ENCODE results near the gene WDR88. TPM values are rescaled to one million over a fixed set of nuclear protein-coding genes. Genes with fewer than 3 reads are reported as not detected.

The WDR88 gene
- polyA plus RNA-seq, 1 donor from 2014 or later: 0.35 TPM

DNA sequence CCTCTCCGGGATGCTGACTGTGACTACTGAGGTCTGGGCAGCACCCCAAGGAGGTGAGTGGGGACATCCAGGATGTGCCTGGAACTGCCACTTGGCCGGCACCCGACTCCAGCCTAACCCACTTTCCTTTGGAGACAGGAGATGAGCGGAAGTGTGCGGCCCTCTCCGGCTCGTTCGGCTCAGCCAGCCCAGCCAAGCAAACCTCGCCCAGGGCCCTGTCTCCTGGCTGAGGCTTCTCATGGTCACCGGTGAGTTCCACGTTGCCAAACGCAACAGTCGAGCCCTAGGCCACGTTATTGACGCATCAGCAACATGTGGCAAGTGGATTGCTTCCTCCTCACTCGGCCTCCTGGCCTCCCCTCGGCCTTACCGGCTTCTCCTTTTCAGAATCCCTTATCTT, 88.2 kb downstream of the WDR88 start:
- no peaks in the 10 kb centered on the region for H3K79me2 ChIP-seq (replicated peaks; ENCODE audit: insufficient read depth, low read length)
- no peaks in the 10 kb centered on the region for H3K9me2 ChIP-seq (ENCODE audit: insufficient read depth, low read length)
- no peaks in the 10 kb centered on the region for H4K20me1 ChIP-seq (ENCODE audit: insufficient read depth)
- H3K27me3 ChIP-seq (ENCODE audit: insufficient read depth, low read depth, low read length): peaks cover 15% of the 10 kb centered on the region
- no peak overlapping the region for H3K9ac ChIP-seq (ENCODE audit: low read length)
- H2AFZ ChIP-seq (ENCODE audit: low read depth, low read length): no peak overlapping the region
- H3K36me3 ChIP-seq (ENCODE audit: insufficient read depth, low read length): no peaks in the 10 kb centered on the region
- no peak overlapping the region for H3K27ac ChIP-seq (ENCODE audit: low read length)
- TF ChIP-seq, protein P1, sequence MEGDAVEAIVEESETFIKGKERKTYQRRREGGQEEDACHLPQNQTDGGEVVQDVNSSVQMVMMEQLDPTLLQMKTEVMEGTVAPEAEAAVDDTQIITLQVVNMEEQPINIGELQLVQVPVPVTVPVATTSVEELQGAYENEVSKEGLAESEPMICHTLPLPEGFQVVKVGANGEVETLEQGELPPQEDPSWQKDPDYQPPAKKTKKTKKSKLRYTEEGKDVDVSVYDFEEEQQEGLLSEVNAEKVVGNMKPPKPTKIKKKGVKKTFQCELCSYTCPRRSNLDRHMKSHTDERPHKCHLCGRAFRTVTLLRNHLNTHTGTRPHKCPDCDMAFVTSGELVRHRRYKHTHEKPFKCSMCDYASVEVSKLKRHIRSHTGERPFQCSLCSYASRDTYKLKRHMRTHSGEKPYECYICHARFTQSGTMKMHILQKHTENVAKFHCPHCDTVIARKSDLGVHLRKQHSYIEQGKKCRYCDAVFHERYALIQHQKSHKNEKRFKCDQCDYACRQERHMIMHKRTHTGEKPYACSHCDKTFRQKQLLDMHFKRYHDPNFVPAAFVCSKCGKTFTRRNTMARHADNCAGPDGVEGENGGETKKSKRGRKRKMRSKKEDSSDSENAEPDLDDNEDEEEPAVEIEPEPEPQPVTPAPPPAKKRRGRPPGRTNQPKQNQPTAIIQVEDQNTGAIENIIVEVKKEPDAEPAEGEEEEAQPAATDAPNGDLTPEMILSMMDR (IDR thresholded peaks at IDR 0.05; ENCODE audit: poor library complexity, severe bottlenecking): no peak
- TF ChIP-seq EZH2 (IDR thresholded peaks at IDR 0.05; ENCODE audit: borderline replicate concordance, insufficient read depth, low read length, poor library complexity, severe bottlenecking) (no peak), RAD21 (conservative IDR thresholded peaks at IDR 0.05) (no peak), SMC3 (conservative IDR thresholded peaks at IDR 0.05; ENCODE audit: poor library complexity) (no peak), EP300 (conservative IDR thresholded peaks at IDR 0.05; ENCODE audit: poor library complexity, severe bottlenecking) (no peak), MXI1 (conservative IDR thresholded peaks at IDR 0.05; ENCODE audit: poor library complexity, severe bottlenecking) (no peak), TAF1 (IDR thresholded peaks at IDR 0.05; ENCODE audit: low read depth) (no peak), POLR2AphosphoS5 (IDR thresholded peaks at IDR 0.05) (no peak)
- TF ChIP-seq, protein P2, sequence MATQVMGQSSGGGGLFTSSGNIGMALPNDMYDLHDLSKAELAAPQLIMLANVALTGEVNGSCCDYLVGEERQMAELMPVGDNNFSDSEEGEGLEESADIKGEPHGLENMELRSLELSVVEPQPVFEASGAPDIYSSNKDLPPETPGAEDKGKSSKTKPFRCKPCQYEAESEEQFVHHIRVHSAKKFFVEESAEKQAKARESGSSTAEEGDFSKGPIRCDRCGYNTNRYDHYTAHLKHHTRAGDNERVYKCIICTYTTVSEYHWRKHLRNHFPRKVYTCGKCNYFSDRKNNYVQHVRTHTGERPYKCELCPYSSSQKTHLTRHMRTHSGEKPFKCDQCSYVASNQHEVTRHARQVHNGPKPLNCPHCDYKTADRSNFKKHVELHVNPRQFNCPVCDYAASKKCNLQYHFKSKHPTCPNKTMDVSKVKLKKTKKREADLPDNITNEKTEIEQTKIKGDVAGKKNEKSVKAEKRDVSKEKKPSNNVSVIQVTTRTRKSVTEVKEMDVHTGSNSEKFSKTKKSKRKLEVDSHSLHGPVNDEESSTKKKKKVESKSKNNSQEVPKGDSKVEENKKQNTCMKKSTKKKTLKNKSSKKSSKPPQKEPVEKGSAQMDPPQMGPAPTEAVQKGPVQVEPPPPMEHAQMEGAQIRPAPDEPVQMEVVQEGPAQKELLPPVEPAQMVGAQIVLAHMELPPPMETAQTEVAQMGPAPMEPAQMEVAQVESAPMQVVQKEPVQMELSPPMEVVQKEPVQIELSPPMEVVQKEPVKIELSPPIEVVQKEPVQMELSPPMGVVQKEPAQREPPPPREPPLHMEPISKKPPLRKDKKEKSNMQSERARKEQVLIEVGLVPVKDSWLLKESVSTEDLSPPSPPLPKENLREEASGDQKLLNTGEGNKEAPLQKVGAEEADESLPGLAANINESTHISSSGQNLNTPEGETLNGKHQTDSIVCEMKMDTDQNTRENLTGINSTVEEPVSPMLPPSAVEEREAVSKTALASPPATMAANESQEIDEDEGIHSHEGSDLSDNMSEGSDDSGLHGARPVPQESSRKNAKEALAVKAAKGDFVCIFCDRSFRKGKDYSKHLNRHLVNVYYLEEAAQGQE (IDR thresholded peaks at IDR 0.05; ENCODE audit: borderline replicate concordance): no peak
- no peak overlapping the region for H3K4me2 ChIP-seq (ENCODE audit: low read length)
- no peaks in the 10 kb centered on the region for H3K9me3 ChIP-seq (ENCODE audit: low read length)
- H3K4me3 ChIP-seq (ENCODE audit: low read length): no peak overlapping the region
- H3F3A ChIP-seq (ENCODE audit: insufficient read depth, low read length, poor library complexity, severe bottlenecking): no peaks in the 10 kb centered on the region

GRCh38 chr19:33220735-33221134, 88.8 kb downstream of the WDR88 start:
- Histone ChIP-seq H3K9me3 (ENCODE audit: low read length) (no peaks in the 10 kb centered on the region), H3K4me2 (ENCODE audit: low read length) (no peak overlapping the region), H3K27ac (ENCODE audit: low read length) (no peak overlapping the region), H3K9me2 (ENCODE audit: insufficient read depth, low read length) (no peaks in the 10 kb centered on the region), H2AFZ (ENCODE audit: low read depth, low read length) (no peak overlapping the region), H4K20me1 (ENCODE audit: insufficient read depth) (no peaks in the 10 kb centered on the region), H3F3A (ENCODE audit: insufficient read depth, low read length, poor library complexity, severe bottlenecking) (no peaks in the 10 kb centered on the region), H3K79me2 (replicated peaks; ENCODE audit: insufficient read depth, low read length) (no peaks in the 10 kb centered on the region), H3K4me3 (ENCODE audit: low read length) (no peak overlapping the region), H3K36me3 (ENCODE audit: insufficient read depth, low read length) (no peaks in the 10 kb centered on the region), H3K9ac (ENCODE audit: low read length) (no peak overlapping the region), H3K27me3 (ENCODE audit: insufficient read depth, low read depth, low read length) (peaks cover 21% of the 10 kb centered on the region)
- TF ChIP-seq, protein P1 (IDR thresholded peaks at IDR 0.05; ENCODE audit: poor library complexity, severe bottlenecking): no peak
- no peak for TF ChIP-seq POLR2AphosphoS5 (IDR thresholded peaks at IDR 0.05)
- TF ChIP-seq TAF1 (IDR thresholded peaks at IDR 0.05; ENCODE audit: low read depth): no peak
- TF ChIP-seq MXI1 (conservative IDR thresholded peaks at IDR 0.05; ENCODE audit: poor library complexity, severe bottlenecking): no peak
- no peak for TF ChIP-seq RAD21 (conservative IDR thresholded peaks at IDR 0.05)
- TF ChIP-seq, protein P2 (IDR thresholded peaks at IDR 0.05; ENCODE audit: borderline replicate concordance): no peak
- TF ChIP-seq EZH2 (IDR thresholded peaks at IDR 0.05; ENCODE audit: borderline replicate concordance, insufficient read depth, low read length, poor library complexity, severe bottlenecking): no peak
- no peak for TF ChIP-seq EP300 (conservative IDR thresholded peaks at IDR 0.05; ENCODE audit: poor library complexity, severe bottlenecking)
- TF ChIP-seq SMC3 (conservative IDR thresholded peaks at IDR 0.05; ENCODE audit: poor library complexity): no peak
